SKM-1 (cell line): ENCODE data around the gene EML4.
"Not testable (repeated sequence)": the region's sequence is repeated elsewhere in the genome, so short reads cannot be mapped to it uniquely, and the experiment has no call there.

Experiments
- DNase-seq: peaks from one replicate; lab custom pipeline; 2025; ENCODE audit not compliant: unreplicated experiment; lab: John Stamatoyannopoulos, UW

The EML4 gene, protein sequence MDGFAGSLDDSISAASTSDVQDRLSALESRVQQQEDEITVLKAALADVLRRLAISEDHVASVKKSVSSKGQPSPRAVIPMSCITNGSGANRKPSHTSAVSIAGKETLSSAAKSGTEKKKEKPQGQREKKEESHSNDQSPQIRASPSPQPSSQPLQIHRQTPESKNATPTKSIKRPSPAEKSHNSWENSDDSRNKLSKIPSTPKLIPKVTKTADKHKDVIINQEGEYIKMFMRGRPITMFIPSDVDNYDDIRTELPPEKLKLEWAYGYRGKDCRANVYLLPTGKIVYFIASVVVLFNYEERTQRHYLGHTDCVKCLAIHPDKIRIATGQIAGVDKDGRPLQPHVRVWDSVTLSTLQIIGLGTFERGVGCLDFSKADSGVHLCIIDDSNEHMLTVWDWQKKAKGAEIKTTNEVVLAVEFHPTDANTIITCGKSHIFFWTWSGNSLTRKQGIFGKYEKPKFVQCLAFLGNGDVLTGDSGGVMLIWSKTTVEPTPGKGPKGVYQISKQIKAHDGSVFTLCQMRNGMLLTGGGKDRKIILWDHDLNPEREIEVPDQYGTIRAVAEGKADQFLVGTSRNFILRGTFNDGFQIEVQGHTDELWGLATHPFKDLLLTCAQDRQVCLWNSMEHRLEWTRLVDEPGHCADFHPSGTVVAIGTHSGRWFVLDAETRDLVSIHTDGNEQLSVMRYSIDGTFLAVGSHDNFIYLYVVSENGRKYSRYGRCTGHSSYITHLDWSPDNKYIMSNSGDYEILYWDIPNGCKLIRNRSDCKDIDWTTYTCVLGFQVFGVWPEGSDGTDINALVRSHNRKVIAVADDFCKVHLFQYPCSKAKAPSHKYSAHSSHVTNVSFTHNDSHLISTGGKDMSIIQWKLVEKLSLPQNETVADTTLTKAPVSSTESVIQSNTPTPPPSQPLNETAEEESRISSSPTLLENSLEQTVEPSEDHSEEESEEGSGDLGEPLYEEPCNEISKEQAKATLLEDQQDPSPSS

DNA sequence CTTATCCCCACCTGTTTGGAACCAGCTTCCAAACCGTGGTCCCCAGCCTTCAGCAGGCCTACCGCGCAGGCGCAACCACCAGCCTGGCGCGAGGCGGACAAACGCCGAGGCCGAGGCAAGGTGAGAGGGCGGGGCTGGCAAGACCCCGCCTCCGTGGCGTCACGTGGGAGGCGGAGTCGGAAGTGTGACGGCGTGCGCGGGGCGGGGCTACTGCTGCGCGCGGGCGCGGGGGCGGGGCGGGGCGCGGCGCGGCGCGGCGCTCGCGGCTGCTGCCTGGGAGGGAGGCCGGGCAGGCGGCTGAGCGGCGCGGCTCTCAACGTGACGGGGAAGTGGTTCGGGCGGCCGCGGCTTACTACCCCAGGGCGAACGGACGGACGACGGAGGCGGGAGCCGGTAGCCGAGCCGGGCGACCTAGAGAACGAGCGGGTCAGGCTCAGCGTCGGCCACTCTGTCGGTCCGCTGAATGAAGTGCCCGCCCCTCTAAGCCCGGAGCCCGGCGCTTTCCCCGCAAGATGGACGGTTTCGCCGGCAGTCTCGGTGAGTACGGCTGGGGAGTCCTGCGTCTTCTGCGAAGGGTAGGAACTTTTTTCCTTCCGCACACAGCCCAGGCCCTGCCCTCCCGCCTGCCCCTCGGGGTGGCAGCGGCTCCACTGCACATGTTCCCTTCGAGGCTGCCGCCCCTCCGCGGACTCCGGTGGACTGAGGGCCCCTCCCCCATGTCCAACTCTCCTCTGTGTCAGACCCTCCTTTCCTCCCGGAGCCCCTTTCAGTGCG lies at the start of gene EML4:
Gene EML4 (plus strand): TSS at position 254 of the 774 bp plus-strand sequence. CDS start 259 bp downstream, at position 513.
- peak; percentile 38 for DNase-seq

DNA sequence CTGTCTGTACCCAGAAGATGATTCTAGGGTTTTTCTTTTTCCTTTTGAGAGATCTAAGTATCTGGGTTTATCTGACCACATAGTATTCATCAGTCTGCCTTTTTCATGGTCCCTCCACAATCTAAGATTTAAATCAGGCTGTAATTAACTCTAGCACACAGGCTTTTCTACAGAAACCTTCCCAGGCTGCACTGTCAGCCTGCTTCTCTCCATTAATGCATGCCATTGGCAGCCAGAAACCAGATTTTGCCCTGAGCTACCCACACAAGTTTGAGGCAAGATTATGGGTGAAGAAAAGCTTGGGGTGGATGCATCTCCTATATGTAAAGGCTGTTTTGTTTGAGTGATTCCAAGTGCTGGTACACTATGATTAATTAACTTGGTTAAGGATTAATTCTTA lies 45.7 kb upstream of the EML4 start:
- DNase-seq: no peak

DNA sequence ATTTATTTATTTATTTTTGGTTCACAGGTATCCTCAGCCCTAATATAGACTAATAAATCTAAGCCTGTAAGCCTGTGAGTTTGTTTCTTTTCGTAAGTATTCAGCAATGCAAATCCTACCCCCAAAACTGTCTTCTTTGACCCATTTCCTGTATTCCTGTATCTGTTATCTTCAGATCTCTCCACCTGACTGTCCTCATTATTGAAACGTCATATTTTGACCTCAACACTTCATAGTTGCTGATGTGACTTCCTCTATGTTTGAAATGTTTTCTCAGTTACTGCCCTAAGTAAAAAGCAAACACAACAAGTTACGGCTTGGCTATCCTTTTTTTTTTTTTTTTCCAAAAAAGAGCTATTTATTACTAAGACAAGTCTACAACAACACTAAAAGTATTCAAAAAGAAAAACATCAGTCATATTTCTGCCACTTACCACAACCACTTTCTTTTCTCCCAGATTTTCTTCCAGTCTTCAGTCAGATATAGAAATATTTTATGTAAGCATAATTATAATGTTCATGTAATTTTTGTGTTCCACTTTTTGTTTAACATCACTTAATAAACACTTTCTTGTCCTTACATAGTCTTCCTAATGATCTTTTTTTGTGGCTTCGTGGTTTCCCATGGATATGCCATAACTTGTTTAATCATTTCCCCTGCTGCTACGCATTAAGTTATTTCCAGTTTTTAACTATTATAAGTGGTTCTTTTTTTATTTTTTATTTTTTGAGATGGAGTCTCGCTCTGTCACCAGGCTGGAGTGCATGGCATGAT lies 45.0 kb upstream of the EML4 start:
- no peak for DNase-seq

DNA sequence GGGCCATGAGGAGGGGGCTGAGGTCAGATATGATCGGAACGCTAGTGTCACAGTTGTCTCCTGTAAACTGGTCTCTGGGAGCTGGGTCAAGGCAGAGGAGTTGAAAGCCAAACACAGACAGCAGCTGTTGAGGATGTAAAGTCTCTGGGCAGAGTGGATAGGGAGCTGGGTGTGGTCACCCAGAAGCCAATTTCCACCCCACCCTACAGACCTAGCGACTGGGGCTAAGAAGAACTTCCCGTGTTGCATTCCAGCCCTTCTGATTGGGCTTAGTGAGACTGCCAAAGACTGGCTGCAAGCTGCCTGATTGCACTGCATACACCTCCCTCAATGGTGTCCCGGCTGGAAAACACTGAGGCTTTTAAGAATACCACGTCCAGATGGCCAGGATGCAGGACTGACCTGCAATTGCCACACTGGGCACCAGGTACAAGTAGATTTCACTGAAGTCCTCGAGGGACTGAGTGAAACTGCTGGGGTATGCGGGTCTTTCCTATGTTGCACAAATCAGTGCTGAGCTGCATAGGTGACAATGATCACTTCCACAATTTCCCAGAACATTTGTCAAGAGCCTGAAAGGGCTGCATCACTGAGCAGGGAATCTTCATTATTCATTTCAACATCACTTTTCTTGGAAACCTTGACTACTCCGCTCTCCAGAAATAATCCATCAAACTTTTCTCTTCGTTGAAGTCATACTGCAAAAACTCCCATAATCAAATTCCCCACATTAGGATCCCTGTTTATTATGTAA lies 43.1 kb upstream of the EML4 start:
- no peak for DNase-seq

DNA sequence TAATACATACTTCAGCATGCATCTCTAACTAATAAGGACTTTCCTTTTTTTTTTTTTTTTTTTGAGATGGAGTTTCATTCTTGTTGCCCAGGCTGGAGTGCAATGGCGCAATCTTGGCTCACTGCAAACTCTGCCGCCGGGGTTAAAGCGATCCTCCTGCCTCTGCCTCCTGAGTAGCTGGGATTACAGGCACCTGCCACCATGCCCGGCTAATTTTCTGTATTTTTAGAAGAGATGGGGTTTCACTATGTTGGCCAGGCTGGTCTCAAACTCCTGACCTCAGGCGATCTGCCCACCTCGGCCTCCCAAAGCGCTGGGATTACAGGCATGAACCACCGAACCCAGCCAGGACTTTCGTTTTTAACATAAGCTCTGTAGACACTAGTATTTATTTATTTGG lies 42.3 kb upstream of the EML4 start:
- not testable (repeated sequence) for DNase-seq

DNA sequence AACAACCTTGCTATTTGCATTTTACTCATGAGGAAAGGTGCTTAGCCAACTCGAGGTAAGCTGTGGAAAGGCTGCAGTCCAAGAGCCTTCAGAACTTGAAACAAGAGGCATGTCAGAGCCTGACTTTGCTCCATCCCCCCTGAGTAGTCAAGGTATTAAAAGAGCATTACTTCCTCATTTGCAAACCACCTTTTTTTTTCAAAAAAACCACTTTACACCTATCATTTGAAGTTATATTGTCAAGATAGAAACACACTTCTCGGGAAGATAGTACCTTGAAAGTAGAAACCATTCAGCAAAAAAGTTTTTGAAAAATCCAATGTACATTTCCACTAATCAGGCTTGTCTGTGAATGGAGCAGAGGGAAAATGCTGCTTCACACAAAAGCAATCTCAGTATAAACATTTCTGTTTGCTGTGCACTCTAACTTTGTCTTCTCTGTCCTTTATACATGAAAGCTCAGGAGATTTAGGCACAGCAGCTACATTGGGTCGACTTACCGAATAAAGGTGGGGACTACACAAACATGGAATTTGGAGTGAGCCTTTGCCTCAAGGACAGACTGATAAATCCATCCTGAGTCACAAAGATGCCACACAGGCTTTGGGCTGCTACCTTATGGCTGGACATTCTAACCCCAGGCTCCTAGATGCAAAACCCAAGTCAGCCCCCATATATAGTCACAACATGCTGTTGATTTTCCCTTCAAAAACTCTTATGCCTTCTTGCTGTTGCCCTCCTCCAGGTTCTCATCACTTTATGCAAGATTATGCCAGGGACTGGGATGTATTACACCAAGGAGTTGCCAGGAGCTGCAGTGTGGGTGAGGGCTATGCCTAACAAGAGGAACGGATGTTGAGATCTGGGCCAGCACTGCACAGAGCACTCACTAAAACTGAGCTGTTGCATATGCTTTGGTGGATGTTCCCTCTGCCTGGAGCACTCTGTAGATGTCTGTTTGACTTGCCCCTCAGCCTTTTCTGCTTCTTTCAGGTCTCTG lies 41.4 kb upstream of the EML4 start:
- DNase-seq: no peak

DNA sequence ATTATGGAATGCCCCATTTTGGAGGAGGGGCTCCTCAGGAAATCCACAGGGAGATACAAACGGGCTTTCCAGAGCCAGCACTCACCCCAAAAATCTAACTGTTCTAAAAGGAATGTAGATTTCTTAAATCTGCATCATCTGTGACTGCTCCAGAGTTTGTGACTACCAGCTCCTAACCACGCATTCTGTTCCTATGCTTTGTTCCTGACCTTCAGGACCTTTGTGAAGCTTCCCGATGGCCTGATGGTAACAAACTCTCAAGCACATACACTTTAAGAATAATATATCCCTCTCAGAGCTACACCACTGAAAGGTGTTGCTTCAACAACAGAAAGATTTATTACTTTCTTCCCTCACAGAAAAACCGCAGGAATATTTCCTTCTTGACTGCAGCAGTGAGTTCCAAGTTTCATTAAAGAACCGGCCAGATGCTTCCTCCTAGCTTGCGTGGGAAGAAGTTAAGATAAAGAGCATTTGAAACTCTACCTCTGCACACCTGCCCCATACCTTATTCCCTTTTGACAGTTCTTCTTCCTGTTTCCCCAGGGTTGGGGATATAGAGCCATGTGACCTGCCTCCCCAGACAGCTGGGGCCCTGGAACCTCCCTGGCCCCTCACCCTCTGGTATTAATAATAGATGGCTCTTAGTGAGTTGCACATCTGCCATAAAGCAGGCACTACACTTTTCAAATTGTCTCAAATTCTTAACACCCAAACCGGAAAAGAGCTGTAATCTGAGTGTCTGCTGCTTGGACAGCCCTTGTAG lies 40.2 kb upstream of the EML4 start:
- no peak for DNase-seq

DNA sequence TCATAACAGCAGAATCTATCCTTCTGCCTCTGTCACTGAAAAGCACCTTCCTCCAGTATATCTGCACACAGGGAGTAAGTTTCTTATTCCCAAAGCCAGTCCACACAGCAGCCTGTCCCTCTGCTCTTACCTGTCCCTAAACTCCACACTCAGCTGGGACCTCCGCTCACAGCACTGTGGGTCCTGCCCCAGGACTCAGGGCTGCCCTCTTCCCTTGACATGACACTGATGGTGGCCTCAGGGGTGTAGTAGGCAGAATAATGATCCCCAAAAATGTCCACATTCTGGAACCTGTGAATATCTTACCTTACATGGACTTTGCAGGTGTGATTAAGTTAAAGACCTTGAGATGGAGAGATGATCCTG lies 39.7 kb upstream of the EML4 start:
- DNase-seq: no peak

DNA sequence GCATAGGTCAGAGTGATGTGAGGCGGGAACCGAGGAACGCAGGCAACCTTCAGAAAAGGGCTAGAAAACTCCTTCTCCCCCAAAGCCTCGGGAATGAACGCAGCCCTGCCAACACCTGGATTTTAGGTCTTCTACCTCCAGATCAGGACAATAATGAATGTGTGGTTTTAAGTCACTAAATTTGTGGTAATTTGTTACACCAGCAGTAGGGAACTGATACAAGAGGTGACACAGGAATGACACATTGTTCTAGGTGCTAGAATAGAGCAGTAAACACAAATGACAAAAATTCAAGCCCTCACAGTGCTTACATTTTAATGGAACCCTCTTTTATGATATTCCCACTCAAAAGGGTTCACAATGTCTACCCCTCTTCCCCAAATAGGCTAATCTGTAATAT lies 39.2 kb upstream of the EML4 start:
- DNase-seq: no peak

DNA sequence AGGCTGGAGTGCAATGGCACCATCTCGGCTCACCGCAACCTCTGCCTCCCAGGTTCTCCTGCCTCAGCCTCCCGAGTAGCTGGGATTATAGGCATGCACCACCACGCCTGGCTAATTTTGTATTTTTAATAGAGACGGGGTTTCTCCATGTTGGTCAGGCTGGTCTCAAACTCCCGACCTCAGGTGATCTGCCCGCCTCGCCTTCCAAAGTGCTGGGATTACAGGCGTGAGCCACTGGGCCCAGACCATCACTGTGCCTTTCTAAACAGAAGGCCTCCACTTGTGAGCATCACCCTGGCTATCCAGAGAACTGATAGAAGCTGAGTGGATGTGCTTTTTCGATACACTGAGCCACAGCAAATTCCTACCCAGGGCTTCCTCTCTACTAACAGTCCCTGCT lies 38.3 kb upstream of the EML4 start:
- not testable (repeated sequence) for DNase-seq

DNA sequence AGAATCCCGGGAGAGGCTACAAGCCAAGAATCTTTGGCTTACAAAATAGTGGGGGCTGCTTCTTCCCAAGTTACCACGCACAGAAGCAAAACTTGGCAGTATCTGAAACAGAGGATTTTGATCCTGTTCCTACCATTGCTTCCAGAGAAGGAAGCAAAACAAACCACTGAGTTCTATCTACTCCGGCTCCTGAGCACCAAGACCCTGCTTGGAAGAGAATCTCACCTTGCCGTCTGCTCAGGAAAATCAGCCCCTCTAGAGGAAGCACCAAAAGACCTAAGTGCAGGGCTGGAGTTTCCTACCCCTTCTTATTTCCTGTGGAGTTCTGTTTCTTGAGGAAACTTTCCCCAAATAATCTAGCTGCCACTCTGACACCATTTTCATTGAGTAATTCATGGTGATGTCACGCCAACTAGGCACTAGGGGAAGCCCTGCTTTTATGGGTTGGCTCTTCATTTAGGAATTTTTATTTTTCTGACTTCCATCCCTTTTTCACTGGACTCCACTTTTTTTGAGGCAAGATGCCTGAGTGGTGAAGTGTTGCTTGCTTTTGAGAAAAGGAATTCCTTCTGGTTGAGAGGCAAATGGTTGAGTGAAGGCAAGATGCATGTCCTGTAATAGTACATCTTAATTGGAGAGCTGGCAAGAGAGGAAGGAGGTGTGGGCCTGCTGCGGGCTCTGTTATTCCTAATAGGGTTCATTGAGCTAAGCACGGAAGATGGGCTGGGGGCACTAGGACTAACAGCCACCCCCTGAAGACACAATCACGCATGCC lies 36.8 kb upstream of the EML4 start:
- DNase-seq: no peak

DNA sequence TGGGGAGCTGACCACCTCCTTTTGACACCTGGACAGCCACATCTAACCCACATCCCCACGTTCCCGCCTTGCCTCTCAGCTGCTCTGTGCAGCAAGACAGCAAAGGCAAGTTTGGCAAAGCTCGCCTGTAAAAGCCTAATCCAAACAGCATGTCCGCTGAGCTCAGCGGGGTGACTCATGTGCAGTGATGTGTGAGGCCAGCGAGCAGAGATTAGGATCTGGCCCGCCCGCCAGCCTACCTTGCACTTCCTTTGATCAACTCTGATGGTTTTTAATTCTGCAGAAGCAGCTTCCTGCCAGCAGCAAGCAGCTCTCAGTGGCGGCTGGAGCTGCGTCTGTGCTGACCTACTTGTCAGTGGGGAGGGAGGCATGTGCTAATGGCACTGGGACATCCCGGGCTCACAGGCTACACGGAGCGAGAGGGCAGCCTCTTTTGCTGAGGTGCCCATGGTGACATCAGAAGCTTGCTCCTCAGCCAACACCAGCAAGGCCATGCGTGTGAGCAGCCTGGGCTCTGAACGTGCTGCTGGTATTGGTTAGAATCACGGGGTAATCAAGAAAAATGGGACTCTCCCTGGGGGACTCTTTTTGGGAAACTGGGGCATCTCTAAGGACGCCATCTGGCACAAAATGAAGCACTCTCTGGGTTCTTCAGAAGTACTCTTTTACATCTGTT lies 36.0 kb upstream of the EML4 start:
- DNase-seq: no peak

DNA sequence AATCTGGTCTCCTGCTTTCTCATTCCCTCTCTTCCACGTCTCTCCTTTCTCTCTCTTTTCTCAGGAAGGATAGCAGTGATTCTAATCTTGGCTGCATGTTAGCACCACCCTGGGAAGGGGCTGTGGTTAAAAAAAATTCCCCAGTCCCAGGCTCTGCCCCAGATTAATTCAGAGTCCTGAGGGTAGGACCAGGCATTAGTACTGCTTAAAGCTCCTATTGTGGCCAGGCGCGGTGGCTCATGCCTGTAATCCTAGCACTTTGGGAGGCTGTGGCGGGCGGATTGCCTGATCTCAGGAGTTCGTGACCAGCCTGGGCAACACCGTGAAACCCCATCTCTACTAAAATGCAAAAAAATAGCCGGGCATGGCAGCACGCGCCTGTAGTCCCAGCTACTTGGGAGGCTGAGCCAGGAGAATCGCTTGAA lies 35.4 kb upstream of the EML4 start:
- no peak for DNase-seq

DNA sequence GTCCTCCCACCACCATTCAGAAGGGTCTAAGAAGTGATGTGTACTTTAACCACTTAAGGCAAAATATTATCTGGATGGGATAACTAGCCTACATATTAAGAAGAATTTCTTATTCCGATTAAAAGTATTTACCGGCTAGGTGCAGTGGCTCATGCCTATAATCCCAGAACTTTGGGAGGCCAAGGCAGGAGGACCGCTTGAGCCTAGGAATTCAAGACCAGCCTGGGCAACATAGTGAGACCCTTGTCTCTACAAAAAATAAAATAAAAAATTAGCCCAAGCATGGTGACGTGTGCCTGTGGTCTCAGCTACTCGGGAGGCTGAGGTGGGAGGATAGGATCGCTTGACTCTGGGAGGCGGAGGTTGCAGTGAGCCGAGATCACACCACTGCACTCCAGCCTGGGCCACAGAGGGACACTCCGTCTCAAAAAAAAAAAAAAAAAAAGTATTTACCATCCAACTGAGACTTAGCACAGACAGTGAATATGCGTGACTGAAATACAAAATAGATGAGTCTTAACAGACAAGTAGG lies 34.7 kb upstream of the EML4 start:
- DNase-seq: not testable (repeated sequence)

DNA sequence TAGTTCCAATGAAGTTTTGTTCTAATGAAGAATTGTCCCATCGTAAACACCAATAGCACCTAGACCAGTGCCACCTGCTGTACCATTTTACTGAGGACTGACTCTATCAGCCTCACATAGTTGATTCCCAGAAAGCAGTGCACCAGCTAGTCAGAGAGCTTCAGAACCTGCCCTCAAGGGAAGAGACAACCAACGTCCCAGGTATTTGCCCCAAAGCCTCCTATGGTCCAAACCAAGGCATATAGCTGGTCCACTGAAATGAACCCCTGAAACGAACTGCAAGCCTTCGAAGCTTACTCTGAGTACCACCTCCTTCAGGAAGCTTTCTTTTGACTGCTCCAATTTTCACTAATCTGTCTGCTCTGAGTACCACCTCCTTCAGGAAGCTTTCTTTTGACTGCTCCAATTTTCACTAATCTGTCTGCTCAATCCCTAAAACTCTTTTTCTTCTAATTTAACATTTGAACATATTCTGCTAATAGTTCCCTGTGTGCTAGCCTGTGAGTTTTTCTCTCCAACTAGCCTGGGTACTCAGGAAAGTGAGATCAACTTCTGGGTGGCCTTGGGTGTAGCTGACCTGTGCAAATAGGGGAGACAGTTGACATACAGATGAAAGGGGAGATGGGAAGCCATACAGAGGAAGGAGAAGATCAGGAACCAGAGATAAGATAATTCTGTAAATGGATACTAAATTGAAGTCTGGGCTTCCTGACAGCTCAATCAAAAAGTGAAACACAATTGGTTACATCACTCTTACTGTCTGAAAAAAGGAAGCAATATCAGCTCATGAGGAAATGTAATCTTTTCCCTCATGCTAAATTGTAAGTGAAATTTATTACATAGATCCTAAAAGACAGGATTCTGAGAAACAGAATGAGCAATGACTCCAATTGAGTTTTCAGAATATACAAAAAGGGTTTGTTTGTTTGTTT lies 33.5 kb upstream of the EML4 start:
- DNase-seq: no peak
